HepG2 (cell line): ENCODE results near the gene NDUFS1. TPM values are rescaled to one million over a fixed set of nuclear protein-coding genes. Genes with fewer than 3 reads are reported as not detected.

Source experiments
- ARNT2 ChIP-seq: sonication (generic); formaldehyde crosslinking; IDR thresholded peaks from 2 replicates; pipeline ENCODE4 v1.8.0; 2022; ENCODE audit warnings: mild to moderate bottlenecking, low read depth, missing genetic modification reagents, moderate library complexity
- ASH2L ChIP-seq: fragments of 300-600, 200-600 bp; sonication (generic); IDR thresholded peaks from 2 replicates; pipeline ENCODE4 v1.7.0; 2017; ENCODE audit warnings: low read depth, mild to moderate bottlenecking, moderate library complexity, mixed read lengths, low read length; ENCODE audit not compliant: insufficient read length
- EP300 ChIP-seq, 3 experiments: sonication (generic) in 1 of 3; formaldehyde crosslinking in 1 of 3; IDR thresholded peaks; 2 replicates each; pipeline versions ENCODE4 v1.5.1 to v1.6.1; 2011 to 2020; ENCODE audit warnings: low read depth in 2 of 3, low read length in 2 of 3, borderline replicate concordance in 1 of 3, improper control_type of control experiment in 1 of 3, mild to moderate bottlenecking in 1 of 3, missing genetic modification reagents in 1 of 3, moderate library complexity in 1 of 3
- GPBP1L1 ChIP-seq: sonication (generic); formaldehyde crosslinking; IDR thresholded peaks from 2 replicates; pipeline ENCODE4 v1.5.0; 2020; ENCODE audit warnings: mild to moderate bottlenecking, missing genetic modification reagents
- HDAC6 ChIP-seq: fragments of 200-600 bp; sonication (generic); IDR thresholded peaks from 2 replicates; pipeline ENCODE4 v1.7.0; 2017; ENCODE audit warnings: mild to moderate bottlenecking, antibody characterized with exemption, low read length, low read depth
- IRX3 ChIP-seq: sonication (generic); formaldehyde crosslinking; IDR thresholded peaks from 2 replicates; pipeline ENCODE4 v1.8.1; 2023; ENCODE audit warnings: mild to moderate bottlenecking, low read depth, missing genetic modification reagents, borderline replicate concordance
- KAT8 ChIP-seq: IDR thresholded peaks from 2 replicates; pipeline ENCODE4 v1.6.1; 2016; ENCODE audit warnings: missing genetic modification reagents, missing compliant biosample characterization
- KDM4B ChIP-seq: sonication (generic); formaldehyde crosslinking; IDR thresholded peaks from 2 replicates; pipeline ENCODE4 v1.4.0; 2020; ENCODE audit warnings: missing genetic modification reagents
- MIER2 ChIP-seq: IDR thresholded peaks from 2 replicates; pipeline ENCODE4 v1.6.1; 2016; ENCODE audit warnings: missing biosample characterization, missing genetic modification reagents
- MLLT10 ChIP-seq: sonication (generic); formaldehyde crosslinking; IDR thresholded peaks from 2 replicates; pipeline ENCODE4 v1.4.0; 2020; ENCODE audit warnings: missing genetic modification reagents
- MXI1 ChIP-seq: IDR thresholded peaks from 3 replicates; pipeline ENCODE4 v1.6.1; 2012; ENCODE audit warnings: low read depth, low read length, inconsistent platforms, borderline replicate concordance
- NCOA1 ChIP-seq: sonication (generic); formaldehyde crosslinking; IDR thresholded peaks from 2 replicates; pipeline ENCODE4 v1.9.0; 2021; ENCODE audit warnings: missing genetic modification reagents
- PAX8 ChIP-seq: sonication (generic); formaldehyde crosslinking; IDR thresholded peaks from 2 replicates; pipeline ENCODE4 v1.8.0; 2022; ENCODE audit warnings: mild to moderate bottlenecking, missing genetic modification reagents, borderline replicate concordance
- PHF20 ChIP-seq: sonication (generic); formaldehyde crosslinking; IDR thresholded peaks from 2 replicates; pipeline ENCODE4 v1.5.0; 2020; ENCODE audit warnings: mild to moderate bottlenecking, missing genetic modification reagents
- PPARG ChIP-seq: conservative IDR thresholded peaks from 2 replicates; pipeline ENCODE4 v1.6.1; 2016; ENCODE audit warnings: missing biosample characterization, missing genetic modification reagents
- SMAD3 ChIP-seq: sonication (generic); formaldehyde crosslinking; IDR thresholded peaks from 2 replicates; pipeline ENCODE4 v1.4.0; 2020; ENCODE audit warnings: missing genetic modification reagents
- STAG1 ChIP-seq: sonication (generic); formaldehyde crosslinking; IDR thresholded peaks from 2 replicates; pipeline ENCODE4 v1.4.0; 2020; ENCODE audit warnings: missing genetic modification reagents
- ZBTB20 ChIP-seq: sonication (generic); formaldehyde crosslinking; IDR thresholded peaks from 2 replicates; pipeline ENCODE4 v1.8.1; 2023; ENCODE audit warnings: missing genetic modification reagents, low read depth, mild to moderate bottlenecking, borderline replicate concordance
- ZKSCAN8 ChIP-seq: IDR thresholded peaks from 2 replicates; pipeline ENCODE4 v1.6.1; 2016; ENCODE audit warnings: borderline replicate concordance, missing genetic modification reagents, missing compliant biosample characterization
- ZNF232 ChIP-seq: sonication (generic); formaldehyde crosslinking; IDR thresholded peaks from 2 replicates; pipeline ENCODE4 v1.4.0; 2020; ENCODE audit warnings: missing genetic modification reagents, borderline replicate concordance
- ZNF256 ChIP-seq: sonication (generic); formaldehyde crosslinking; conservative IDR thresholded peaks from 2 replicates; pipeline ENCODE4 v1.4.0; 2020; ENCODE audit warnings: missing genetic modification reagents
- ZNF746 ChIP-seq: sonication (generic); formaldehyde crosslinking; IDR thresholded peaks from 2 replicates; pipeline ENCODE4 v1.8.0; 2022; ENCODE audit warnings: mild to moderate bottlenecking, missing genetic modification reagents
- ZNF816 ChIP-seq: sonication (generic); formaldehyde crosslinking; IDR thresholded peaks from 2 replicates; pipeline ENCODE4 v1.8.0; 2022; ENCODE audit warnings: missing genetic modification reagents, mild to moderate bottlenecking, borderline replicate concordance
- polyA plus RNA-seq, 8 experiments: library from polyadenylated mRNA; depleted of rRNA in 3 of 8; stranded (reverse) in 7 of 8; unstranded in 1 of 8; fragments of >200 nt; fragmentation: Illumina TruSeq in 4 of 8; extraction: Trizol in 4 of 8; gene quantifications; 2 replicates each; pipeline versions ENCODE4 v1.2.1 to v1.2.3, GENCODE V29; 2011 to 2016; ENCODE audit warnings: low read depth in 4 of 8, missing spikeins in 1 of 8, mixed read lengths in 1 of 8; ENCODE audit not compliant: insufficient read depth in 1 of 8
- total RNA-seq, 5 experiments: library from RNA; depleted of rRNA; stranded (reverse); fragments of >200 nt; fragmentation: Illumina TruSeq; extraction: Trizol; gene quantifications; 2 replicates each; pipeline ENCODE4 v1.2.3, GENCODE V29; 2016; ENCODE audit warnings: low read depth in 1 of 5
- TF ChIP-seq, protein P1 (sequence below): sonication (generic); formaldehyde crosslinking; IDR thresholded peaks from 2 replicates; pipeline ENCODE4 v1.5.1; 2020; ENCODE audit warnings: missing genetic modification reagents, mild to moderate bottlenecking, borderline replicate concordance
- TF ChIP-seq, protein P2 (sequence below): sonication (generic); formaldehyde crosslinking; IDR thresholded peaks from 2 replicates; pipeline ENCODE4 v1.9.0; 2022; ENCODE audit warnings: missing genetic modification reagents, mild to moderate bottlenecking, borderline replicate concordance

NDUFS1 gene
- total and polyA plus RNA-seq, 2 of the 13 experiments (the other 11 are each of a cell fraction or from before 2014, with no cell fraction given) = 139 to 242 TPM

GRCh38 chr2:206159346-206160124 is at the start of gene NDUFS1, which contains the start of gene EEF1B2 (continued):
- no peak for TF ChIP-seq GPBP1L1 (CRISPR knock-in tag)
- peak; percentile 86; the same call in 1 of the 2 replicates for TF ChIP-seq SMAD3
- peak; percentile 10; the same call in 1 of the 2 replicates for TF ChIP-seq ZNF256 (CRISPR knock-in tag)
- TF ChIP-seq IRX3 (CRISPR knock-in tag) = no peak
- 0 out of 2 replicates have a peak, but pooled peaks have one; percentile 36 for TF ChIP-seq HDAC6
- peak; percentile 52; the same call in 1 of the 2 replicates for TF ChIP-seq ZNF746
- TF ChIP-seq, protein P1, sequence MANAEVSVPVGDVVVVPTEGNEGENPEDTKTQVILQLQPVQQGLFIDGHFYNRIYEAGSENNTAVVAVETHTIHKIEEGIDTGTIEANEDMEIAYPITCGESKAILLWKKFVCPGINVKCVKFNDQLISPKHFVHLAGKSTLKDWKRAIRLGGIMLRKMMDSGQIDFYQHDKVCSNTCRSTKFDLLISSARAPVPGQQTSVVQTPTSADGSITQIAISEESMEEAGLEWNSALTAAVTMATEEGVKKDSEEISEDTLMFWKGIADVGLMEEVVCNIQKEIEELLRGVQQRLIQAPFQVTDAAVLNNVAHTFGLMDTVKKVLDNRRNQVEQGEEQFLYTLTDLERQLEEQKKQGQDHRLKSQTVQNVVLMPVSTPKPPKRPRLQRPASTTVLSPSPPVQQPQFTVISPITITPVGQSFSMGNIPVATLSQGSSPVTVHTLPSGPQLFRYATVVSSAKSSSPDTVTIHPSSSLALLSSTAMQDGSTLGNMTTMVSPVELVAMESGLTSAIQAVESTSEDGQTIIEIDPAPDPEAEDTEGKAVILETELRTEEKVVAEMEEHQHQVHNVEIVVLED (CRISPR knock-in tag) = peak; percentile 87
- peak; percentile 97 for TF ChIP-seq KAT8
- TF ChIP-seq NCOA1 = 0 out of 2 replicates have a peak, but pooled peaks have one; percentile 69
- TF ChIP-seq PHF20 (CRISPR knock-in tag) = peak; percentile 88
- TF ChIP-seq KDM4B = peak; percentile 59
- TF ChIP-seq ZKSCAN8 (CRISPR knock-in tag) = peak; percentile 50; the same call in 1 of the 2 replicates
- peak; percentile 83; the same call in 2 of the 3 replicates for TF ChIP-seq MXI1
- TF ChIP-seq ARNT2 (CRISPR knock-in tag) = no peak; the same call in 1 of the 2 replicates
- no peak for TF ChIP-seq STAG1
- peak; percentile 86 for TF ChIP-seq ZNF232
- TF ChIP-seq PAX8 (CRISPR knock-in tag) = peak; percentile 83; the same call in 1 of the 2 replicates
- peak; percentile 99 for TF ChIP-seq ASH2L
- peak; percentile 77; the same call in 1 of the 2 replicates for TF ChIP-seq ZNF816
- peak; percentile 81 for TF ChIP-seq ZBTB20
- TF ChIP-seq MLLT10 (CRISPR knock-in tag) = no peak
- TF ChIP-seq, protein P2, sequence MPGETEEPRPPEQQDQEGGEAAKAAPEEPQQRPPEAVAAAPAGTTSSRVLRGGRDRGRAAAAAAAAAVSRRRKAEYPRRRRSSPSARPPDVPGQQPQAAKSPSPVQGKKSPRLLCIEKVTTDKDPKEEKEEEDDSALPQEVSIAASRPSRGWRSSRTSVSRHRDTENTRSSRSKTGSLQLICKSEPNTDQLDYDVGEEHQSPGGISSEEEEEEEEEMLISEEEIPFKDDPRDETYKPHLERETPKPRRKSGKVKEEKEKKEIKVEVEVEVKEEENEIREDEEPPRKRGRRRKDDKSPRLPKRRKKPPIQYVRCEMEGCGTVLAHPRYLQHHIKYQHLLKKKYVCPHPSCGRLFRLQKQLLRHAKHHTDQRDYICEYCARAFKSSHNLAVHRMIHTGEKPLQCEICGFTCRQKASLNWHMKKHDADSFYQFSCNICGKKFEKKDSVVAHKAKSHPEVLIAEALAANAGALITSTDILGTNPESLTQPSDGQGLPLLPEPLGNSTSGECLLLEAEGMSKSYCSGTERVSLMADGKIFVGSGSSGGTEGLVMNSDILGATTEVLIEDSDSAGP = peak; percentile 89; the same call in 1 of the 2 replicates
- peak; percentile 37; the same call in 1 of the 2 replicates for TF ChIP-seq MIER2 (CRISPR knock-in tag)
- TF ChIP-seq EP300 (IDR thresholded peaks at IDR 0.05; ENCODE audit: low read depth in 2 of 2, low read length in 2 of 2) = peak in 1 of 2 experiments; percentile 46; a peak in 1 of 4 replicates
- TF ChIP-seq EP300 (CRISPR knock-in tag; IDR thresholded peaks at IDR 0.05; ENCODE audit: borderline replicate concordance) = peak; percentile 42
- peak; percentile 80 for TF ChIP-seq PPARG
